ENCODE measurements around the gene PSME2. TPM values are rescaled to one million over a fixed set of nuclear protein-coding genes. Genes with fewer than 3 reads are reported as not detected.

PSME2 gene
- total and polyA plus RNA-seq, 2 of the 13 experiments (the other 11 are each of a cell fraction or from before 2014, with no cell fraction given), result 332 to 716 TPM

DNA sequence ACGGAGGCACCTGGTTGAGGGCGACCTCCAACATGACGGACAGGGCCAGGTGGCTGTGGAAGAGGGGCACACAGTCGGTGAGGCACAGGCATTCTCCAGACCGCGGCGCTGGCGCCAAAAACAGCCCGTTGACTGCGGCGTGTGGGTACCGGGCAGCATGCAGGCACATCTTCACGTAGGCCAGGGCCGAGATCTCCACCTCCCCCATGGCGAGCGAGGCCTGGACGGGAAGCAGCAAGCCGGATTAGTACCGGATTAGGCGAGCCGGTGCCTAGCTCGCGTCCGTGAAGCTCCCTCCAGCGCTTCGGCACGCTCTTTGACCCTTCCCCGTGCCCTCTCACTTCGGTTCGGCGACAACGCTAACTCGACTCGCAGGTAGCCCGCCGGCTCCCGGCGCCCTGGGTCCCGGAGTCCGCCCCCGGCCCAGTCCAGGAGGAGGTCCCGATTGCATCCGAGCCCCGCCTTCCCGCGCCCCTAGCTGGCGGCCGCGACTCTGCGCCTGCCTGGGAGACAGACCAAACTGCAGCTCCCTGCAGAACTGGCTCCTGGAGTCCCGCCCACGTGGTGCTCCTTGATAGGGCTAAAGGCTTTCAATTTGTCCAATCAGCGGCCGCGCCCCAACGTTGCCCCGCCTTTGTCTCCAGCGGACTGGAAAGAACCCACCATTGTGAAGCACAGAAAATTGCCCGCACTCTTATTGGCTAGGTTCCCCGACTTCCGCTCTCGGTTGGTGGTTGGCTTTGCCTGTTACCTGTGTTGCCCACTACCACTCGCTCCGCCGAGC, 5.1 kb downstream of the PSME2 start, which contains the start of gene EMC9 (continued):
- TF ChIP-seq ZNF766 (CRISPR knock-in tag; IDR thresholded peaks at IDR 0.05; ENCODE audit: borderline replicate concordance) (peak; percentile 95; the same call in 1 of the 2 replicates), ZNF441 (CRISPR knock-in tag; IDR thresholded peaks at IDR 0.05; ENCODE audit: borderline replicate concordance) (peak; percentile 82), REXO4 (CRISPR knock-in tag; IDR thresholded peaks at IDR 0.05; ENCODE audit: borderline replicate concordance) (peak; percentile 97), ZNF234 (CRISPR knock-in tag; conservative IDR thresholded peaks at IDR 0.05) (no peak), POLR2A (IDR thresholded peaks at IDR 0.05; ENCODE audit: insufficient read depth in 1 of 2, low read depth in 2 of 2, low read length in 2 of 2) (peak in 1 of 2 experiments; percentile 88; a peak in 2 of 4 replicates), ZNF569 (CRISPR knock-in tag; IDR thresholded peaks at IDR 0.05; ENCODE audit: borderline replicate concordance) (peak; percentile 96; the same call in 1 of the 2 replicates), ZNF136 (CRISPR knock-in tag; IDR thresholded peaks at IDR 0.05; ENCODE audit: low read depth) (no peak; the same call in 1 of the 2 replicates), TOPORS (CRISPR knock-in tag; IDR thresholded peaks at IDR 0.05) (peak; percentile 99), PTBP1 (IDR thresholded peaks at IDR 0.05; ENCODE audit: low read depth, low read length, poor library complexity, severe bottlenecking) (no peak), ZBTB38 (CRISPR knock-in tag; IDR thresholded peaks at IDR 0.05) (peak; percentile 78), ZFP36L2 (CRISPR knock-in tag; IDR thresholded peaks at IDR 0.05) (no peak)
- TF ChIP-seq, protein P1, sequence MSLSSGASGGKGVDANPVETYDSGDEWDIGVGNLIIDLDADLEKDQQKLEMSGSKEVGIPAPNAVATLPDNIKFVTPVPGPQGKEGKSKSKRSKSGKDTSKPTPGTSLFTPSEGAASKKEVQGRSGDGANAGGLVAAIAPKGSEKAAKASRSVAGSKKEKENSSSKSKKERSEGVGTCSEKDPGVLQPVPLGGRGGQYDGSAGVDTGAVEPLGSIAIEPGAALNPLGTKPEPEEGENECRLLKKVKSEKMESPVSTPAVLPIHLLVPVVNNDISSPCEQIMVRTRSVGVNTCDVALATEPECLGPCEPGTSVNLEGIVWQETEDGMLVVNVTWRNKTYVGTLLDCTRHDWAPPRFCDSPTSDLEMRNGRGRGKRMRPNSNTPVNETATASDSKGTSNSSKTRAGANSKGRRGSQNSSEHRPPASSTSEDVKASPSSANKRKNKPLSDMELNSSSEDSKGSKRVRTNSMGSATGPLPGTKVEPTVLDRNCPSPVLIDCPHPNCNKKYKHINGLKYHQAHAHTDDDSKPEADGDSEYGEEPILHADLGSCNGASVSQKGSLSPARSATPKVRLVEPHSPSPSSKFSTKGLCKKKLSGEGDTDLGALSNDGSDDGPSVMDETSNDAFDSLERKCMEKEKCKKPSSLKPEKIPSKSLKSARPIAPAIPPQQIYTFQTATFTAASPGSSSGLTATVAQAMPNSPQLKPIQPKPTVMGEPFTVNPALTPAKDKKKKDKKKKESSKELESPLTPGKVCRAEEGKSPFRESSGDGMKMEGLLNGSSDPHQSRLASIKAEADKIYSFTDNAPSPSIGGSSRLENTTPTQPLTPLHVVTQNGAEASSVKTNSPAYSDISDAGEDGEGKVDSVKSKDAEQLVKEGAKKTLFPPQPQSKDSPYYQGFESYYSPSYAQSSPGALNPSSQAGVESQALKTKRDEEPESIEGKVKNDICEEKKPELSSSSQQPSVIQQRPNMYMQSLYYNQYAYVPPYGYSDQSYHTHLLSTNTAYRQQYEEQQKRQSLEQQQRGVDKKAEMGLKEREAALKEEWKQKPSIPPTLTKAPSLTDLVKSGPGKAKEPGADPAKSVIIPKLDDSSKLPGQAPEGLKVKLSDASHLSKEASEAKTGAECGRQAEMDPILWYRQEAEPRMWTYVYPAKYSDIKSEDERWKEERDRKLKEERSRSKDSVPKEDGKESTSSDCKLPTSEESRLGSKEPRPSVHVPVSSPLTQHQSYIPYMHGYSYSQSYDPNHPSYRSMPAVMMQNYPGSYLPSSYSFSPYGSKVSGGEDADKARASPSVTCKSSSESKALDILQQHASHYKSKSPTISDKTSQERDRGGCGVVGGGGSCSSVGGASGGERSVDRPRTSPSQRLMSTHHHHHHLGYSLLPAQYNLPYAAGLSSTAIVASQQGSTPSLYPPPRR (CRISPR knock-in tag; IDR thresholded peaks at IDR 0.05; ENCODE audit: borderline replicate concordance), result peak; percentile 80
- TF ChIP-seq, protein P2, sequence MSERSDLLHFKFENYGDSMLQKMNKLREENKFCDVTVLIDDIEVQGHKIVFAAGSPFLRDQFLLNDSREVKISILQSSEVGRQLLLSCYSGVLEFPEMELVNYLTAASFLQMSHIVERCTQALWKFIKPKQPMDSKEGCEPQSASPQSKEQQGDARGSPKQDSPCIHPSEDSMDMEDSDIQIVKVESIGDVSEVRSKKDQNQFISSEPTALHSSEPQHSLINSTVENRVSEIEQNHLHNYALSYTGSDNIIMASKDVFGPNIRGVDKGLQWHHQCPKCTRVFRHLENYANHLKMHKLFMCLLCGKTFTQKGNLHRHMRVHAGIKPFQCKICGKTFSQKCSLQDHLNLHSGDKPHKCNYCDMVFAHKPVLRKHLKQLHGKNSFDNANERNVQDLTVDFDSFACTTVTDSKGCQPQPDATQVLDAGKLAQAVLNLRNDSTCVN (CRISPR knock-in tag; IDR thresholded peaks at IDR 0.05; ENCODE audit: borderline replicate concordance), result peak; percentile 67; the same call in 1 of the 2 replicates
- TF ChIP-seq, protein P3, sequence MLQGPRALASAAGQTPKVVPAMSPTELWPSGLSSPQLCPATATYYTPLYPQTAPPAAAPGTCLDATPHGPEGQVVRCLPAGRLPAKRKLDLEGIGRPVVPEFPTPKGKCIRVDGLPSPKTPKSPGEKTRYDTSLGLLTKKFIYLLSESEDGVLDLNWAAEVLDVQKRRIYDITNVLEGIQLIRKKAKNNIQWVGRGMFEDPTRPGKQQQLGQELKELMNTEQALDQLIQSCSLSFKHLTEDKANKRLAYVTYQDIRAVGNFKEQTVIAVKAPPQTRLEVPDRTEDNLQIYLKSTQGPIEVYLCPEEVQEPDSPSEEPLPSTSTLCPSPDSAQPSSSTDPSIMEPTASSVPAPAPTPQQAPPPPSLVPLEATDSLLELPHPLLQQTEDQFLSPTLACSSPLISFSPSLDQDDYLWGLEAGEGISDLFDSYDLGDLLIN (CRISPR knock-in tag; IDR thresholded peaks at IDR 0.05; ENCODE audit: borderline replicate concordance), result peak; percentile 97; the same call in 1 of the 2 replicates
- TF ChIP-seq, protein P4, sequence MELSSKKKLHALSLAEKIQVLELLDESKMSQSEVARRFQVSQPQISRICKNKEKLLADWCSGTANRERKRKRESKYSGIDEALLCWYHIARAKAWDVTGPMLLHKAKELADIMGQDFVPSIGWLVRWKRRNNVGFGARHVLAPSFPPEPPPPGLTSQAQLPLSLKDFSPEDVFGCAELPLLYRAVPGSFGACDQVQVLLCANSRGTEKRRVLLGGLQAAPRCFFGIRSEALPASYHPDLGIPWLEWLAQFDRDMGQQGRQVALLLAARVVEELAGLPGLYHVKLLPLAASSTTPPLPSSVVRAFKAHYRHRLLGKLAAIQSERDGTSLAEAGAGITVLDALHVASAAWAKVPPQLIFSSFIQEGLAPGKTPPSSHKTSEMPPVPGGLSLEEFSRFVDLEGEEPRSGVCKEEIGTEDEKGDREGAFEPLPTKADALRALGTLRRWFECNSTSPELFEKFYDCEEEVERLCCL (CRISPR knock-in tag; IDR thresholded peaks at IDR 0.05; ENCODE audit: borderline replicate concordance), result peak; percentile 96; the same call in 1 of the 2 replicates
- TF ChIP-seq, protein P5, sequence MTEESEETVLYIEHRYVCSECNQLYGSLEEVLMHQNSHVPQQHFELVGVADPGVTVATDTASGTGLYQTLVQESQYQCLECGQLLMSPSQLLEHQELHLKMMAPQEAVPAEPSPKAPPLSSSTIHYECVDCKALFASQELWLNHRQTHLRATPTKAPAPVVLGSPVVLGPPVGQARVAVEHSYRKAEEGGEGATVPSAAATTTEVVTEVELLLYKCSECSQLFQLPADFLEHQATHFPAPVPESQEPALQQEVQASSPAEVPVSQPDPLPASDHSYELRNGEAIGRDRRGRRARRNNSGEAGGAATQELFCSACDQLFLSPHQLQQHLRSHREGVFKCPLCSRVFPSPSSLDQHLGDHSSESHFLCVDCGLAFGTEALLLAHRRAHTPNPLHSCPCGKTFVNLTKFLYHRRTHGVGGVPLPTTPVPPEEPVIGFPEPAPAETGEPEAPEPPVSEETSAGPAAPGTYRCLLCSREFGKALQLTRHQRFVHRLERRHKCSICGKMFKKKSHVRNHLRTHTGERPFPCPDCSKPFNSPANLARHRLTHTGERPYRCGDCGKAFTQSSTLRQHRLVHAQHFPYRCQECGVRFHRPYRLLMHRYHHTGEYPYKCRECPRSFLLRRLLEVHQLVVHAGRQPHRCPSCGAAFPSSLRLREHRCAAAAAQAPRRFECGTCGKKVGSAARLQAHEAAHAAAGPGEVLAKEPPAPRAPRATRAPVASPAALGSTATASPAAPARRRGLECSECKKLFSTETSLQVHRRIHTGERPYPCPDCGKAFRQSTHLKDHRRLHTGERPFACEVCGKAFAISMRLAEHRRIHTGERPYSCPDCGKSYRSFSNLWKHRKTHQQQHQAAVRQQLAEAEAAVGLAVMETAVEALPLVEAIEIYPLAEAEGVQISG (CRISPR knock-in tag; IDR thresholded peaks at IDR 0.05), result peak; percentile 86; the same call in 1 of the 2 replicates
